Erythroblast (primary cell): Measurements from ENCODE around the gene ZNRF4.

Experiments used
- DNase-seq, 2 experiments: peaks; one replicate each; lab custom pipeline; 2025; lab: John Stamatoyannopoulos, UW
- GATA1 ChIP-seq: IDR thresholded peaks from 2 replicates; pipeline ENCODE4 v1.6.1; 2011; ENCODE audit warnings: low read depth, mild to moderate bottlenecking, control low read depth, low read length, moderate library complexity
- POLR2A ChIP-seq: IDR thresholded peaks from 2 replicates; pipeline ENCODE4 v1.6.1; 2011; ENCODE audit warnings: mild to moderate bottlenecking, low read length

Gene ZNRF4

GRCh38 chr19:5492635-5493409 lies 37.6 kb downstream of the ZNRF4 start:
- TF ChIP-seq POLR2A (no peak), GATA1 (no peak)
- no peak for DNase-seq

DNA sequence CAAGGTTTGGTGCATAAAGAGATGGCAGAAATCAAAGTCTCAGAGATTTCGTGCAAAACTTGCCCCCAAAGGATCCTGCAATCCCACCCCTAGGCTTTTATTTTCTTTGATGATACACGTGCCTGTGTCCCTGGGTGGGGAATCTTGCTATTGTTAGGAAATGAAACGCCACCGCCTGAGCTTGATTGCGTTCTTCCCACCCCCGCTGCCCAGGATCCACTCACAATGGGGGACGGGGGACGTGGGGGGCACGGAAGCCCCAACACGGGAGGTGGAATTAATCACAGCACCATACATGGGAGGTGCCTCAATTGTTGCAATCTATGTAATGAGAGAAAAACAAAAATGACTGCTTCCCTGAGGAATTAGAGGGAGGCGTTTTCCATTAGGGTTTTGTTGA lies 39.6 kb downstream of the ZNRF4 start:
- no peak for TF ChIP-seq GATA1
- TF ChIP-seq POLR2A = no peak
- no peak for DNase-seq

DNA sequence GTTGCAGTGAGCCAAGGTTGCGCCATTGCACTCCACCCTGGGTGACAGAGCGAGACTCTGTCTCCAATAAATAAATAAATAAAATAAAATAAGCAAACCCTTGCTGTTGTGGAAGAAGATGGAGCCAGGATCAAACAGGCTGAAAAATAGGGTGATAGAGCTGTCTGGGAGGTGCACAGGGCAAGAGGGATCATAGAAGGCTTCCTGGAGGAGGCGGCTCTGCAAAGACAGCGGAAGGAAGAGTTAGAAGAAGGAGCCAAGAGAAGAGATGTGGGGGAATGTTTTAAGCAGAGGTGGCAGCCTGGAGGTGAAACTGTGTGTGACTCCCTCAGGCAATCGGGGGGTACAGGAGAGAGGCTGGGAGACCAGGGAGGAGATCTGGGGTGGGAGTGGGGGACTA lies 40.6 kb downstream of the ZNRF4 start:
- TF ChIP-seq POLR2A (no peak), GATA1 (no peak)

GRCh38 chr19:5497297-5497696 lies 42.1 kb downstream of the ZNRF4 start:
- no peak for DNase-seq
- TF ChIP-seq GATA1 (no peak), POLR2A (no peak)

More for the DNA sequence above, 40.6 kb downstream of the ZNRF4 start:
- DNase-seq = no peak

DNA sequence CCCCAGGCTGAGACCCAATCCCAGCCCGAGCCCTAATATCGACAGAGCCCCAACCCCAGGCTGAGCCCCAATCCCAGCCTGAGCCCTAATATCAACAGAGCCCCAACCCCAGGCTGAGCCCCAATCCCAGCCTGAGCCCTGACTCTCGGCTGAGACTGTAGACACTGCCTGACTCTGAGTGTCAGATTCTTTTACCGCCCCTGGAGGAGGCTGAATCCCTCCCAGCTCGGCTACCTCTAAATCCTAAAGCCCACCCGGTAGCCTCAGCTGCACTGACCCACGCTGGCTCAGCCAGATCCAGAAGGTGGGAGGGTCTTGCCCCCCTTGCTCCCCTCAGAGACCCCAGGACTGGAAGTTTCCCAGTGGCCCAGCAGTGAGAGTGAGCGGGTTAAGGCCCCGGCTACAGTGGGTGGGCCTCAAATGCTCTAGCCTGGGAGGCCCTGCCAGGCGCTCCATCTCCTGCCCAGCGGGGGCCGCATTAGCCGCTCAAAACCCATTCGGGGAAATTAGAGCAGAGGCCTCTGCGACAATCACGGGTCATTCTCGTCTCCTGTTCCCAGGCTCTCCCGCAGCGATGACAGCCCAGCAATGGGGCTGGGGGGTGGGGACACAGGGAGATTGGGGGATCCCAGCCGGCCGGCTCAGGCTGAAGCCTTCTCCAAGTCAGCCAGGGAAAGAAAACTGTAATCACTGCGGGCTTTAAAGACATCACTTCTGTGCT lies 43.8 kb downstream of the ZNRF4 start:
- TF ChIP-seq GATA1 = no peak
- no peak for TF ChIP-seq POLR2A

DNA sequence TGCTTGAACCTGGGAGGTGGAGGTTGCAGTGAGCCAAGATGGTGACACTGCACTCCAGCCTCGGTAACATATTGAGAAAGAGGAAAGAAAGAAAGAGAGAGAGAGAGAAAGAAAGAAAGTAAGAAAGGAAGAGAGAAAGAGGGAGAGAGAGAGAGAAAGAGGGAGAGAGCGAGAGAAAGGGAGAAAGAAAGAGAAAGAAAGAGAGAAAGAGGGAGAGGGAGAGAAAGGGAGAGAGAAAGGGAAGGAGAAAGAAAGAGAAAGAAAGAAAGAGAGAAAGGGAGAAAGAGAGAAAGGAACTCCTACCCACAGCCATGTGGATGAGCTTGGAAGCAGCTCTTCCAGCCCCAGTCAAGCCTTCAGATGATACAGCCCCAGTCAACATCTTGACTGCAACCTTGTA lies 46.7 kb downstream of the ZNRF4 start:
- TF ChIP-seq GATA1 = no peak
- TF ChIP-seq POLR2A = no peak

More for the DNA sequence above, 43.8 kb downstream of the ZNRF4 start:
- no peak for DNase-seq

DNA sequence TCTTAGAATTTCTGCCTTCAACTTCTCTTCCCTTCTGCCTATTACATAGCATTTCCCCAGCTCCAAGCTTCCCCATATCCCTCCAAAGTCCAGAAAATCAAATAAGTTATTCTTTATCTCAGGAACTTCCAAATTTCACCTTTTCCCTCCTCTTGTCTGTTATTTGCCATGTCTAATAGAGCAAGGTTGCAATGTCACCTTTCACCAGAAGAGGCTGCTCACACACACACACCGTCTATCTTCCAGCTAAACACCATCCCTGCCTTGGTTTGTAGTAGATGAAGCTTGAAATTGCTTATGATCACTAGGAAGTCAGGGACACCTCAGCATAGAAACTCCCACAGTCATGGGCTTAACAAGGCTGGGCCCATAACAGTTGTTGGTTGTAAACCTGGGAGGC lies 48.4 kb downstream of the ZNRF4 start:
- DNase-seq = no peak
- TF ChIP-seq POLR2A (no peak), GATA1 (no peak)

More for the DNA sequence above, 46.7 kb downstream of the ZNRF4 start:
- DNase-seq = no peak

GRCh38 chr19:5504114-5504513 lies 48.9 kb downstream of the ZNRF4 start:
- no peak for DNase-seq

More at GRCh38 chr19:5504114-5504513, 48.9 kb downstream of the ZNRF4 start:
- TF ChIP-seq GATA1 (no peak), POLR2A (no peak)
